B cell (primary cell): ENCODE results near the gene THSD7A.

Experiments
- EZH2 ChIP-seq: IDR thresholded peaks from 2 replicates; pipeline ENCODE4 v1.6.1; 2012; ENCODE audit warnings: borderline replicate concordance, low read depth, mild to moderate bottlenecking, moderate library complexity, low read length; ENCODE audit not compliant: insufficient read depth, poor library complexity, severe bottlenecking
- TF ChIP-seq, protein P1 (sequence below): fragments of 200-600 bp; IDR thresholded peaks from one replicate; pipeline ENCODE4 v1.8.0; 2022; ENCODE audit warnings: antibody characterized with exemption, mild to moderate bottlenecking

- TF ChIP-seq, protein P1, sequence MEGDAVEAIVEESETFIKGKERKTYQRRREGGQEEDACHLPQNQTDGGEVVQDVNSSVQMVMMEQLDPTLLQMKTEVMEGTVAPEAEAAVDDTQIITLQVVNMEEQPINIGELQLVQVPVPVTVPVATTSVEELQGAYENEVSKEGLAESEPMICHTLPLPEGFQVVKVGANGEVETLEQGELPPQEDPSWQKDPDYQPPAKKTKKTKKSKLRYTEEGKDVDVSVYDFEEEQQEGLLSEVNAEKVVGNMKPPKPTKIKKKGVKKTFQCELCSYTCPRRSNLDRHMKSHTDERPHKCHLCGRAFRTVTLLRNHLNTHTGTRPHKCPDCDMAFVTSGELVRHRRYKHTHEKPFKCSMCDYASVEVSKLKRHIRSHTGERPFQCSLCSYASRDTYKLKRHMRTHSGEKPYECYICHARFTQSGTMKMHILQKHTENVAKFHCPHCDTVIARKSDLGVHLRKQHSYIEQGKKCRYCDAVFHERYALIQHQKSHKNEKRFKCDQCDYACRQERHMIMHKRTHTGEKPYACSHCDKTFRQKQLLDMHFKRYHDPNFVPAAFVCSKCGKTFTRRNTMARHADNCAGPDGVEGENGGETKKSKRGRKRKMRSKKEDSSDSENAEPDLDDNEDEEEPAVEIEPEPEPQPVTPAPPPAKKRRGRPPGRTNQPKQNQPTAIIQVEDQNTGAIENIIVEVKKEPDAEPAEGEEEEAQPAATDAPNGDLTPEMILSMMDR = no peak
- no peak for TF ChIP-seq EZH2
Observed at GRCh38 chr7:11776039-11776438, 56.0 kb downstream of the THSD7A start.
